ENCODE results near the gene FAM89A.
A peak's percentile ranks its signal among the peaks of the same experiment; 100 is the strongest.

FAM89A gene

DNA sequence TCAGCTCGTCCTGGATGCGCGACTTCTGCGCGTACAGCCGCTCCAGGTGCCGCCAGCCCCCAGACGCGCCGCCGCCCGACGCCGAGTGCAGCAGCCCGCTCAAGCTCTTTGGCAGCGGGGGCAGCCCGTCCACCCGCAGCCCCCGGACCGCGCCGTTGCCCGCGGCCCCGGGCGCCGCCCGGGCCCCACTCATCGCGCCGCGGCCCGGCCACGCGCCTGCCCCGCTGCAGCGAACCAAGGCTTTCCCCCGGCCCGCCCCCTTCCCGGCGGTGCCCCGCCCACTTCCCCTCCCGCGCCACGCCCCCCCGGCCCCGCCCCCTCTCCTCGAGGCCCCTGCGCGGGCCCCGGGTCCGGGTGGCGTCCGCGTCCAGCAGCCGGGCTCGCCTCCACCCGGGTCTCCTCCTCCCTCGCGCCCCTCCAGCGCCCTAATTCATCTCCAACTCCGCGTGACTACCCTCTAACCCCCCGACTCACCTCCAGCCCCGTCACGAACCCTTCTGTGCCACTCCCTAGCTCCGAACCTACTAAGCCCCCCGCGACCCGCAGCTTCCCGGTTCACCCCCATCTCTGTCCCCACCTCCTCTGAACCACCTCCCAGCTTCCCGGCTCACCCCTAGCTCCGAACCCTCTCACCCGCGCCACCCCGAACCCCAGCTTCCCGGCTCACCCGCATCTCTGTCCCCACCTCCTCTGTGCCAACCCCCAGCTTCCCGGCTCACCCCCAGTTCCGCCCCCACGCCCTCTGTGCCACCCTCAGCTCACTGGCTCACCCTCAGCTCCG is at the start of gene FAM89A:
TSS of gene FAM89A (minus strand) at position 236 of the 781 bp plus-strand sequence. CDS start at position 193, 43 bp downstream.
- TF ChIP-seq, protein P1, sequence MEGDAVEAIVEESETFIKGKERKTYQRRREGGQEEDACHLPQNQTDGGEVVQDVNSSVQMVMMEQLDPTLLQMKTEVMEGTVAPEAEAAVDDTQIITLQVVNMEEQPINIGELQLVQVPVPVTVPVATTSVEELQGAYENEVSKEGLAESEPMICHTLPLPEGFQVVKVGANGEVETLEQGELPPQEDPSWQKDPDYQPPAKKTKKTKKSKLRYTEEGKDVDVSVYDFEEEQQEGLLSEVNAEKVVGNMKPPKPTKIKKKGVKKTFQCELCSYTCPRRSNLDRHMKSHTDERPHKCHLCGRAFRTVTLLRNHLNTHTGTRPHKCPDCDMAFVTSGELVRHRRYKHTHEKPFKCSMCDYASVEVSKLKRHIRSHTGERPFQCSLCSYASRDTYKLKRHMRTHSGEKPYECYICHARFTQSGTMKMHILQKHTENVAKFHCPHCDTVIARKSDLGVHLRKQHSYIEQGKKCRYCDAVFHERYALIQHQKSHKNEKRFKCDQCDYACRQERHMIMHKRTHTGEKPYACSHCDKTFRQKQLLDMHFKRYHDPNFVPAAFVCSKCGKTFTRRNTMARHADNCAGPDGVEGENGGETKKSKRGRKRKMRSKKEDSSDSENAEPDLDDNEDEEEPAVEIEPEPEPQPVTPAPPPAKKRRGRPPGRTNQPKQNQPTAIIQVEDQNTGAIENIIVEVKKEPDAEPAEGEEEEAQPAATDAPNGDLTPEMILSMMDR (conservative IDR thresholded peaks at IDR 0.05; ENCODE audit: low read depth, low read length), result no peak
- H3K4me3 ChIP-seq (ENCODE audit: low read depth, low read length), result peak within 1 kb of the TSS; percentile 76
- DNase-seq (ENCODE audit: low read depth), result no peak

DNA sequence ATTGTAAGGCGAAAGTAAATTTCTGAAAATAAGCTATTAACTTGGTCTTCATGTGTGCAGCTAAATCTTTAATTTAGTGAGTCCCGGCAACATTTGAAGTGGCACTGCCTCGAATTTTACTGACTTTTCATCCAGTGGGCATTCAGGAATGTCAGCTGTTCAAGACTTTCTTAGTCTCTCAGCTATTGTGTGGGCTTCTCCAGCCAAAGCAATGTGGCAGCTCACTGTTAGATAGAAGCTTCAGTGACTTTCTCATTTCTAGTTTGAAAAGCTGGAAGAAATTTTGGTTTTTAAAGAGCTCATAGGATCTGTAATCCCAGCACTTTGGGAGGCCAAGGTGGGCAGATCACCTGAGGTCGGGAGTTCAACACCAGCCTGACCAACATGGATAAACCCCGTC is 44.3 kb upstream of the FAM89A start:
- DNase-seq (ENCODE audit: low read depth), result no peak
- no peak overlapping the region for H3K4me3 ChIP-seq (ENCODE audit: low read depth, low read length)
- TF ChIP-seq, protein P1 (conservative IDR thresholded peaks at IDR 0.05; ENCODE audit: low read depth, low read length), result no peak

DNA sequence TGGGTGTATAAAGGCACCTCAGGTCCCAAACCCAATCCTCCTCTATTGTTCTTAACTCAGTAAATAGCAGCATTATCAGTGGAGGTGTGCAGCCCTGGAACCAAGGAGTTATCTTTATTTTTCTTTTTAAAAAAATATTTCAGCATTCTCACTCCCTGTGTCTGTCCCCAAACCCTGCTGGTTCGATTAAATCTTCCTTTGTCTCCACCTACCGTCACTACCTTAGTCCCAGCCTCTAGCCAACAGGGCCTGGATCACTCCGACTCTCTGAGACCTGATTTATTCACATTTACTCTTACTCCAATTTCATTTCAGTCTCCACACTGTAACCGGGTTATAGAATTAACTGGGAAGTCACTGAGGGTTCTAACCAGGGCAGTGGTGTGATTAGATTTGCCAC is 39.1 kb upstream of the FAM89A start:
- no peak for DNase-seq (ENCODE audit: low read depth)
- TF ChIP-seq, protein P1 (conservative IDR thresholded peaks at IDR 0.05; ENCODE audit: low read depth, low read length), result no peak
- H3K4me3 ChIP-seq (ENCODE audit: low read depth, low read length), result no peak overlapping the region

DNA sequence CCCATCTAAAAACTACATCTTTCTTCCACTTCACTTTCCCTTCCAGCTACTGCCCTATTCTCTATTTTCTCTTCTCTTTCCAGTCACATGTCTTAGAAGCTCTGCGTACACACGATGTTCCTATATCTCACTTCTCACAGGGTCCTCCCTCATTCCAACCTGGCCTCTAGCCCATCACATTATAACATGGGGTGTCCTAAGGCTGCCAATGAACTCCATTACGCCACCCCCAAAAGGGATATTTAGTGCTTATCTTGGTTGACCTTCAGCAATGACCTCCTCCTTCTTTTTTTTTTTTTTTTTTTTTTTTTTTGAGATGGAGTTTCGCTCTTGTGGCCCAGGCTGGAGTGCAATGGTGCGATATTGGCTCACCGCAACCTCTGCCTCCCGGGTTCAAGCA is 38.2 kb upstream of the FAM89A start:
- TF ChIP-seq, protein P1 (conservative IDR thresholded peaks at IDR 0.05; ENCODE audit: low read depth, low read length), result no peak
- no peak overlapping the region for H3K4me3 ChIP-seq (ENCODE audit: low read depth, low read length)
- DNase-seq (ENCODE audit: low read depth), result no peak

DNA sequence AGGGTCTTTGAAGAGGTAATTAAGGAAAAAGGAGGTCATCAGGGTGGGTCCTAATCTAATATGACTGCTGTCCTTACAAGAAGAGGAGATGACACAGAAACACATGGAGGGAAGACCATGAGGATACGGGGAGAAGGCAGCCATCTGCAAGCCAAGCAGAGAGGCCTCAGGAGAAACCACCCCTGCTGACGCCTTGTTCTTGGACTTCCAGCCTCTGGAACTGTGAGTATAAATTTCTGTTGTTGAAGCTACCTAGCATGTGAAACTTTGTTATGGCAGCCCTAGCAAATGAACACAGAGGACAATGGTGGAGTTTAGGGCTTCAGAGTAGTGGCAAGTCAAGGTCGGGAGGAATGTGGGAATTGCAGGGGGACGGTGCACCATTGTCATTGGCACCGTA is 36.7 kb upstream of the FAM89A start:
- TF ChIP-seq, protein P1 (conservative IDR thresholded peaks at IDR 0.05; ENCODE audit: low read depth, low read length), result no peak
- no peak for DNase-seq (ENCODE audit: low read depth)
- H3K4me3 ChIP-seq (ENCODE audit: low read depth, low read length), result no peak overlapping the region

DNA sequence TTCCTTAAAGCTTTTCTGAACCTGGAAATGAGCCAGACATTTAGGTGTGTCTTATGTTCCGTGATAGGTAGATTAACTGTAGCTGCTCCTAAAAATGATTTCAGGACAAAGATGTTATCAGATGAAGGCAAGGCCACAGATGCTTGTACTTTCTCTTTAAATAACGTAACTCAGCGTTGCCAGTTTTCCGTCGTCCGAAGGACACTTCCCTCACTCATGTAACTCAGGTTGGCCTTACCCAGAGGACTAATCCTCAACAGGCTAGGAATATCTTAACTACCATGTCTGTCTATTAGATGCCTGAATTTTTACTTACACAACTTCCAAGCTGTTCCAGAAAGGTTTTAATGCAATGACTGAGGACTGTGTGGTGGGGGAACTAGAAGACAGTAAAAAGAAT is 35.4 kb upstream of the FAM89A start:
- no peak overlapping the region for H3K4me3 ChIP-seq (ENCODE audit: low read depth, low read length)
- no peak for DNase-seq (ENCODE audit: low read depth)
- TF ChIP-seq, protein P1 (conservative IDR thresholded peaks at IDR 0.05; ENCODE audit: low read depth, low read length), result no peak

DNA sequence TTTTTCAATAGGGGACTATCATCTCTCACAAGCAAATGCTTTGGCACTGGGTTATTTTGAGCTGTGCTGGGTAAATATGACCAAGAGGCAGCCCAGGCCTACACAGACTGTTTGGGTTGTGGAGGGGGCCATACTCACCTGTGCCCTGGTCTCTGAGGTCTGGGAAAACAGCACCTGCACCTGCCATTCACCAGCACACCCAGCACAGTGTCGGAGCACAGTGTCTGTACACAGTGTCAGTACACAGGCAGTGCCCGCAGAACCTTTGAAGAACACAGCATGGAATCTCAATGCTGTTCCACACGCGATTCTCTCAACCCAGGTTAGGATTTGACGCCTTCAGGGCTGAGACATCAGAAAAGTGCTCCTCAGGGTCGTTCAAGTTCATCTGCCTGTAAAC is 35.0 kb upstream of the FAM89A start:
- TF ChIP-seq, protein P1 (conservative IDR thresholded peaks at IDR 0.05; ENCODE audit: low read depth, low read length), result no peak
- no peak for DNase-seq (ENCODE audit: low read depth)
- no peak overlapping the region for H3K4me3 ChIP-seq (ENCODE audit: low read depth, low read length)

Data from choroid plexus epithelial cell (primary cell).